COLO668 (cell line): ENCODE measurements around the gene AGRN.
"Not testable (repeated sequence)": the region's sequence is repeated elsewhere in the genome, so short reads cannot be mapped to it uniquely, and the experiment has no call there.

Experiments used
- DNase-seq: peaks from one replicate; lab custom pipeline; 2025; ENCODE audit not compliant: unreplicated experiment; lab: John Stamatoyannopoulos, UW

AGRN gene

DNA sequence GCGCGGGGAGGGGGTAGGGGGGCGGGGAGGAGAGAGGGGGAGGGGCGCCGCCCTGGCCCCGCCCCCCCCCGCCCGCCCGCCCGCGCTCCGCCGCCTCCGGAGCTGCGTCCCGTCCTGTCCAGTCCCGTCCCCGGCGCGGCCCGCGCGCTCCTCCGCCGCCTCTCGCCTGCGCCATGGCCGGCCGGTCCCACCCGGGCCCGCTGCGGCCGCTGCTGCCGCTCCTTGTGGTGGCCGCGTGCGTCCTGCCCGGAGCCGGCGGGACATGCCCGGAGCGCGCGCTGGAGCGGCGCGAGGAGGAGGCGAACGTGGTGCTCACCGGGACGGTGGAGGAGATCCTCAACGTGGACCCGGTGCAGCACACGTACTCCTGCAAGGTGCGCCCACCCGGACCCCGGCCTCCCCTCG, at the start of gene AGRN:
Gene AGRN, plus strand, starts transcription at position 121 of the 405 bp plus-strand sequence. Its CDS starts 53 bp downstream, at position 174.
- DNase-seq, result peak; percentile 65

DNA sequence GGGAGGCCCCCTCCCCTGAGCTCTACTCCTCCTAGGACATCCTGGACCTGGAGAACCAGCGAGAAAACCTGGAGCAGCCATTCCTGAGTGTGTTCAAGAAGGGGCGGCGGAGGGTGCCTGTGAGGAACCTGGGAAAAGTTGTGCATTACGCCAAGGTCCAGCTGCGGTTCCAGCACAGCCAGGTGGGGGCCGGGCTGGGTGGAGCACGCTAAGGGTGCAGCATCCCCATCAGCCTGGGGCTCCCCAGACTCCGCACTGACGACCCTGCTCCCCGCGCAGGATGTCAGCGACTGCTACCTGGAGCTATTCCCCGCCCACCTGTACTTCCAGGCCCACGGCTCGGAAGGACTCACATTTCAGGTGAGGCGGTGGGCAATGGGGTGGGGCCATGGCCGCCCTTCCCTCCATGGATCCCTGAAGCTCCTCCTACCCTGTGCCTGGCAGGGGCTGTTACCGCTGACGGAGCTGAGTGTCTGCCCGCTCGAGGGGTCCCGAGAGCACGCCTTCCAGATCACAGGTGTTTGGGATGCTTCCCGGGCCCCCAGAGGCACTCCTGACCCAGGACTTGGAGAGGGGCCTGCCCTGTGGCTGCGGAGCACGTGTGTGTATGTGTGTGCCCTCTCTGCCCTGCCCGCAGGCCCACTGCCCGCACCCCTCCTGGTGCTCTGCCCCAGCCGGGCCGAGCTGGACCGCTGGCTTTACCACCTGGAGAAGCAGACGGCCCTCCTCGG, 49.5 kb upstream of the AGRN start:
- no peak for DNase-seq

DNA sequence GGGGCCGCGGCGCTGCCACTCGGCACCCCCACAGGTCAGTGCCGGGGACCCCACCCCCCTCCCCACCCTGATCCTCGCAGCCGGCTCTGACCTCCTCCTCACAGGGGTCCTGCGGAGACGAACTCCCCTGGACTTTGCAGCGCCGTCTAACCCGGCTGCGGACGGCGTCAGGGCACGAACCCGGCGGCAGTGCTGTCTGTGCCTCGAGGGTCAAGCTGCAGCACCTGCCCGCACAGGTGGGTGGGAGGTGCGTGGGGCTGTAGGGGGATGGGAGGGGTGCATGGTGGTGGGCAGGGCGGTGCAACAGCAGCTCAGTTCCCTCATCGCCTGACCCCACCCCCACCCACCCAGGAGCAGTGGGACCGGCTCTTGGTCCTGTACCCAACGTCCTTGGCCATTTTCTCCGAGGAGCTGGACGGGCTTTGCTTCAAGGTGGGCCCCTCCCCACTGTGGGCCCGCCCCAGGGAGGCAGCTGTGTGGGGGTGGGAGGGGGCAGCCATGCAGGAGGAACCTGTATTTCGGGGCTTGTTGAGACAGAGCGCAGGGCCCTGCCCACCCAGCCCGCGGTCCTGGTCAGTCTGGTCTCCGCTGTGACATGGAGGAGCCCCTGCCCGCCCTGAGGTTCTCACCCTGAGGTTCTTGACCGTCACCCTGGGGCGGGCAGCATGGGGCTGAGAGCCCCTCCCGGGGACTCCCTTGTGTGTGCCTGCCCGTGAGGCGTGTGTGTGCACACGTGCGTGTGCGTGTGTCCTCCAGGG, 48.8 kb upstream of the AGRN start:
- DNase-seq, result no peak

DNA sequence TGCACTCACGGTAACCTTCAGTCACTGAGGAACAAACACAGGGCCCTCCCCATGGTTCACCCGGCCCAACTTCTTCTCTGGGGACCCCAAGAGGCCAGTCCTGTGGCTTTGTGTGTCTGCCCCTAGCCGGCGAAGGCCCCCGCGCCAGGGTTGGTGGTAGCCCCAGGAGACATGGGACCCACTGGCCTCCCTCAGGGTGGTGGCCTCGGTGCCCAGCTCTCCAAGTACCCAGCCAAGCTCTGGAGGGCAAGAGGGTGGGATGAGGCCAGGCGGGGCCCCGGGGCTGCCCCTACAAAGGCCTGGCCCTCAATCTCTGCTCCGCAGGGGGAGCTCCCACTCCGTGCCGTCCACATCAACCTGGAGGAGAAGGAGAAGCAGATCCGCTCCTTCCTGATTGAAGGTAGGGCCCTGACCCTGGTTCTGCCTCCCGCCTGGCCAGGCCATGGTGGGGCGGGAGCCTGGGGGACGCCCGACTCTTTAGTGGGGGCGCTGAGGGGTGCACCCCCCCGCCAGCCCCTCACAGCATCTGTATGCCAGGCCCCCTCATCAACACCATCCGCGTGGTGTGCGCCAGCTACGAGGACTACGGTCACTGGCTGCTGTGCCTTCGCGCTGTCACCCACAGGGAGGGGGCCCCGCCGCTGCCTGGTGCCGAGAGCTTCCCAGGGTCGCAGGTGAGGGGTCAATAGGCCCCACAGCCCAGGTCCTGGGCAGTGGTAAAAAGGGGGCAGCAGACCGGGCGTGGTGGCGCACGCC, 48.0 kb upstream of the AGRN start:
- no peak for DNase-seq

DNA sequence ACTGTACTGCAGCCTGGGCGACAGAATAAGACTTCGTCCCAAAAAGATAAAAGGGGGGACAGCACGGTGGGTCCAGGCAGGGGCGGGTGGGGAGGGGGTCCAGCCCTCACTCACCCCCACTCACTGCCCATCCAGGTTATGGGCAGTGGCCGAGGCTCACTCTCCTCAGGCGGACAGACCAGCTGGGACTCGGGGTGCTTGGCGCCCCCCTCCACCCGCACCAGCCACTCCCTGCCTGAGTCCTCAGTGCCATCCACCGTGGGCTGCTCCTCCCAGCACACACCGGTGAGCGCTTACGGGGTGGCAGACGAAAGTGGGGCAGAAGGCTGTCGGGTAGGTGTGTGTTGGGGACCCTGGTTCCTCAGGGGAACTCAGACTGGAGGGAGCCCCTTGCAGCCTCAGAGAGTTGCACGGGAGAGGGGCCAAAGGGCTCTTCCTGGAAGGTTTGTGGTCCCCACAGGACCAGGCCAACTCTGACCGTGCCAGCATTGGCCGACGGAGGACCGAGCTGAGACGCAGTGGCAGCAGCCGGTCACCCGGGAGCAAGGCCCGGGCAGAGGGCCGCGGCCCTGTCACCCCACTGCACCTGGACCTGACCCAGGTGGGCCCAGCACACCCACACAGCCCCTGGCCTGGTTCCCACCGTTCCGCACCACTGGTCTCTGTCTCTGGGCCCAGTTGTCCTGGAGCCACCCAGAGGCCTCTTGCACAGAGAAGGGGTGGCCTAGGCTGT, 47.0 kb upstream of the AGRN start:
- DNase-seq, result no peak

DNA sequence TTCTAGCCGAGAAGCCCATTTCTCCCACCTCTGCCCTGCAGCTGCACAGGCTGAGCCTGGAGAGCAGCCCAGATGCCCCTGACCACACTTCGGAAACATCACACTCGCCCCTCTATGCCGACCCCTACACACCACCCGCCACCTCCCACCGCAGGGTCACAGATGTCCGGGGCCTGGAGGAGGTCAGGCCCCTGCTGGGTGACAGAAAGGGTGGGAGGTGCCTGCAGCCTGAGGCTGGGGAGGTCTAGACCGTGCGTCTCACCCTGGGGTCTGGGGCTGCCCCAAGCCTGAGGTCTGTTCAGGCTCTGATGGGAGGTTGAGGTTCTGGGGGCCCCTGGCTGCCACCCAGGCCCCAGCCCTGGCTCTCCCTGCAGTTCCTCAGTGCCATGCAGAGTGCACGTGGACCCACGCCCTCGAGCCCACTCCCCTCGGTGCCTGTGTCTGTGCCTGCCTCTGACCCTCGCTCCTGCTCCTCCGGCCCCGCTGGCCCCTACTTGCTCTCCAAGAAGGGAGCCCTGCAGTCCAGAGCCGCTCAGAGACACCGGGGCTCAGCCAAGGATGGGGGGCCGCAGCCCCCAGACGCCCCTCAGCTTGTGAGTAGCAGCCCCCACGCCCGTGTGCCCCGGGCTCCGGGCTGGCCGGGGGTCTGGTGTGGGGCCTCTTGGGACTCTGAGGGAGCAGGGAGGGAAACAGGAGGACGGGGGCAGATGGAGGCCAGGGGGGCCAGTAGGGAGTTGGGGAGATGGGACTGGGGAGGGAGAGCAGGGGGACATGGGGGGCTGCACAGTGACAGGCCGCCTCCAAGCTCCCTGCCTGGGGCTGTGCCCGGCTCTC, 46.2 kb upstream of the AGRN start:
- DNase-seq, result no peak

DNA sequence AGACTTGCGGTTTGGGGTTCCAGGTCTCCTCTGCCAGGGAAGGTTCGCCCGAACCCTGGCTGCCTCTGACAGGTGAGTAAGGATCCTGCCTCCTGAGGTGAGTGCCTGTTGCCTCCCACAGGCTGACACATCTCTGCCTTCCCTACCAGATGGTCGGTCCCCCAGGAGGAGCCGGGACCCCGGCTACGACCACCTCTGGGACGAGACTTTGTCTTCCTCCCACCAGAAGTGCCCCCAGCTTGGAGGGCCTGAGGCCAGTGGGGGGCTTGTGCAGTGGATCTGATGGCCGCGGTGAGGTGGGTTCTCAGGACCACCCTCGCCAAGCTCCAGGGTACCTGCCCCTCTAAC, 45.7 kb upstream of the AGRN start:
- DNase-seq, result no peak

DNA sequence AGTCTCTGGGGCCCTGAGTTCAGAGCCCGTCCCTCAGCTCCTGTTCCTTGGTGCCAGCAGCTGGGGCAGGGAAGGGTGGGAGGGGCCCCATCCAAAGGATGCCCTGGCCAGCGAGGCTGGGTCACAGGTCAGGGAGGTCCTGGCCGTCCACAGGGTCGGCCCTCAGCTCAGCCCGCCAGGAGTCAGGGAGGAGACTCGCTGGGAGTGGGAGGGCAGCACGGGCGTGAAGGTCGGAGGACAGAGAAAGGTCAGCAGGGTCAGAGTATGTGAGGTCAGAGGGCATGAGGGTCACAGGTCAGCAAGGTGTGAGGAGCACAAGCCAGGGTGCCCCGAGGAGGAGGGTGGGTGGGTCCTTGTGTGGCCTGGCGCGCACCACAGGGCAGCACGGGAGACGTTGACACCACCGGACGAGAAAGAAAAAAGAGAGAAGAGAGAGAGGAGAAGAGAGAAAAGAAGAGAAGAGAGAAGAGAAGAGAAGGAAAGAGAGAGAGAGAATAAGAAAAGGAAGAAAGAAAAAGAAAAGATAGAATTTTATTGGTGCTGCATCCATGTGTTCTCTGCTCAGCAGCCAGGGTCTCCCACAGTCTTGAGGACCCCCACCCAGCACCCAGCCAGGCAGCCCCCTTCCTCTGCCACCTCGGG, 45.1 kb upstream of the AGRN start:
- DNase-seq, result no peak

DNA sequence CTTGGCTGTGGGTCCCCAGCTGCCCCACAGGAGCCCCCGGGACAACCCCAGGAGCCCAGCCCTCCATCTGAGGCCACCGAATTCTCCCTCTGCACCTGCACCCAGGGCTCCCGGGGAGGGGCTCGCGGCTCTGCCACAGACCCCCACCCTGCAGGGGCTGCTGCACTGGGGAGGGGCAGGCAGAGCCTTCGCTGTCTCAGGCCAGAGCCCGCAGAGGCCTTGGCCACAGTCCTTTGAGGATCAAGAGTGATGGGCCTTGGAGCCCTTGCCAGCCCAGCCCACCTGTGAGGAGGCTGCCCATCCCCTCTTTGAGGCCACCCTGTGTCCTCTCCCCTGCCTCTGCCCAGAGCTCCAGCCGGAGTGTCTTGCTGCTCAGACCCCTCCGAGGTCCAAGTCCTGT, 44.6 kb upstream of the AGRN start:
- DNase-seq, result no peak

DNA sequence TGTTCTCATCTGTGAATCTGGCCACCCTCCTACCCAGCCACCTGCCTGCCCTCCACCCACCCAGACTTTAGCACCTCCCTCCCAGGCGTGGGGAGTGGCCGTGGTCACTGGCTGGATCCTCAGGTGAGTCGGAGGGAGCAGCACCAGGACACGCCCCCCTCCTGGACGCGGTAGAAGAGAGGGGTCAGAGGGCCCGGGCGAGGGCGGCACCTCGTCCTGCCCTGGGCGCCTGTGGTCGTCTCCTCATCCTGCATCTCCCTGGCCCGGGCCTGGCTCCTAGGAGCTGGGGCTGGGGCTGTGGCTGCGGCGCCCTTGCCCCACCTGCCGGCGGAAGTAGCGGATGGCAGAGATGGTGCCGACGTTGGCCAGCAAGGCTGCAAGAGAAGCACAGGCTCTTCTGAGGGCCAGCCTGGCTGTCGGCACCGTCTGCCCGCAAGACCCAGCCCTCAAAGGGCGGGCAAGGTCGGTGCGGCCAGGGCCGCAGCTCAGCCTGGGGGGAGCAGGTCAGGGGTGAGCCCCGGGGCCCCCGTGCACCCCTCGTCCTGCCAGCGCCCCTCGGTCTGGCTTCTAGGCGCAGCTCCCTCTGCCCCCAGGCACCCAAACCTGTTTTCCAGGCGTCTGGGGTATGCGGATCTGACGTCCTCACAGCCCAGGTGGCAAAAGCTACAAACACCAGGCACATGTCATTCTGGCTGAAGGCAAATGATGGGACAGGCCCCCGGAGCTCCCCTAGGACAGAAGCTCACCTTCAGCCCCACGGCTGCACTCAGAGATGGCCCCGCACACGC, 43.8 kb upstream of the AGRN start:
- peak; percentile 91 for DNase-seq

DNA sequence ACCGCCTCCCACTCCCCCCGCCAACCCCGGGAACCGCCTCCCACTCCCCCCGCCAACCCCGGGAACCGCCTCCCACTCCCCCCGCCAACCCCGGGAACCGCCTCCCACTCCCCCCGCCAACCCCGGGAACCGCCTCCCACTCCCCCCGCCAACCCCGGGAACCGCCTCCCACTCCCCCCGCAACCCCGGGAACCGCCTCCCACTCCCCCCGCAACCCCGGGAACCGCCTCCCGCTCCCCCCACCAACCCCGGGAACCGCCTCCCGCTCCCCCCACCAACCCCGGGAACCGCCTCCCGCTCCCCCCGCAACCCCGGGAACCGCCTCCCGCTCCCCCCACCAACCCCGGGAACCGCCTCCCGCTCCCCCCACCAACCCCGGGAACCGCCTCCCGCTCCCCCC, 43.1 kb upstream of the AGRN start:
- DNase-seq, result not testable (repeated sequence)

DNA sequence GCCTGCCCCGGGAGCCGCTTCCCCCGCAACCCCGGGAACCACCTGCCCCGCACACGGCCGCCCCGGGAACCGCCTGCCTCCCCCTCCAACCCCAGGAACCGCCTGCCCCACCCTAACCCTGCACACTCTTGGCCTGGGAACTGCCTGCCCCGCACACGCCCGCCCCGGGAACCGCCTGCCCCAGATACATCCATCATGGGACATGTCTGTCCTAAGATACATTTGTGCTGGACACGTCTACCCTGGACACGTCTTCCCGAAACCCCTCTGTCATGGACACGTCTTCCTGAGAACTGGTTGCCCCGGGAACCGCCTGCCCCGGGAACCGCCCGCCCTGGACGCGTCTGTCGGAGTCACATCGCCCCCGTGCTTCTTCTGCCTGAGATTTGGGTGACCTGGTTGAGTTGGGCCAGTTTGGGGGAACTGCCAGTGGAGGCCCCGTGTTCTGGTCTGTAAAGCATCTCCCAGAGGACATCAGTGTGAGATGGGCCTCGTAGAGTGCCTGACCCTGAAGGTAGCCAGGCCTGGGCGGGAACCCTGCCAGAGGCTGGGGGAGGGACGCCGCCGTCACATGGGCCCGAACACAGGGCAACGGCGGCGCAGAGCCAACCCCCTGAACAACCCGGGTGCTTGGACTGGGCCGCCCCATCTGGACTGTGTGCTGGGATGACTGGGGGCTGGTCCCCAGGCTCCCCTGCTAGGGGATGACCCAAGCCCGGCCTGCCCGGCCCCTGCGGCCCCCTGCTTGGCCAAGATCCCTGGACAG, 41.7 kb upstream of the AGRN start:
- DNase-seq, result no peak

DNA sequence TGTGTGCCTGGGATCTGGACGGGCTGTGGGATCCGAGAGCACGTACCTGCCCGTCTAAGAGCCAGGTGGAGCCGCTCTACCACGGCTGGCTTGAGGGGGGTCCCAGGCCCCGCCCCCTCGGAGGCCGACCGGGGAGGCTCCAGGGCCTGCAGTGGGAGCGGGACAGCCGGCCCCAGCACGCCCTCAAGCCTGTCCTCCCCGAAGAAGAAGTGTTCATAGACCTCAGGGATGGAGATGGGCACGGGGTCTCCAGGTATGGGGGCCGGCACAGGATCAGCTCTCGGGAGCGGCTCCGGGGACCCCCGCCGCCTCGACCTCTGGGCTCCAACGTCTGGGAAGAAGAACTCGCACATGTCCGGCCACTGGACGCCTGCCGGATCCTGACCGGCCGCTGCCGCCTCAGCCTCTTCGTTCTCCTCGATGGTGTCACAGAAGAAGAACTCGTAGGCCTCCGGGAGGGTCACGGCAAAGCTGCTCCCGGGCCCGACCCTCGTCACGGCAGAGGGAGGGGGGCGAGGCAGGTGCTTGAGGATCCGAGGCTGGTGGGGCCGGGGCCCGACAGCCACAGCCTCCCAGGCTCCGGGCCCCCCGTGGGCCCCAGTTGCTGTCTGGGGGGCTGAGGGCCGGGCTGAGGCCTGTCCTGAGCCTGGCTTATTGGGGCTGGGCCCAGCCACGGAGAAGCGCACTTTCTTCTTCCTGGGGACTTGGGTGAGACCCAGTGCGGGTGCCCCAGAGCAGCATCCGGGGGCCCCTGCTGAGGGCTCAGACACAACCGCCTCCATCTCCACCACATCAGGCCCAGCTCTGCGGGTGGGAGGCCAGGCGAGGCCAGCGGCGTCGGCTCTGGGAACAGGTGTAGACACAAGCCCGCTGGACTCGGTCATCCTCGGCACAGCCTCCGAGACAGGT, 40.8 kb upstream of the AGRN start:
- DNase-seq, result no peak

DNA sequence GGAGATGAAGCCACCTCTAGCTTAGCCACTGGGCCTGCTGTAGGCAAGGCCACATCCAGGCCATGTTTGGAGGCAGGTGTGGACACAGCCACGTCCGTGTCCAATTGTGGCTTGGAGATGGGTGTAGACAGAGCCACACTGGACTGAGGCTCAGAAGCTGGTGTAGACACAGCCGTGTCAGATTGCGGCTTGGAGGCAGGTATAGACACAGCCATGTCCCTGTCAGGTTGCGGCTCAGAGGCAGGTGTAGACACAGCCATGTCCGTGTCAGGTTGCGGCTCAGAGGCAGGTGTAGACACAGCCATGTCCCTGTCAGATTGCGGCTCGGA, 40.2 kb upstream of the AGRN start:
- no peak for DNase-seq

DNA sequence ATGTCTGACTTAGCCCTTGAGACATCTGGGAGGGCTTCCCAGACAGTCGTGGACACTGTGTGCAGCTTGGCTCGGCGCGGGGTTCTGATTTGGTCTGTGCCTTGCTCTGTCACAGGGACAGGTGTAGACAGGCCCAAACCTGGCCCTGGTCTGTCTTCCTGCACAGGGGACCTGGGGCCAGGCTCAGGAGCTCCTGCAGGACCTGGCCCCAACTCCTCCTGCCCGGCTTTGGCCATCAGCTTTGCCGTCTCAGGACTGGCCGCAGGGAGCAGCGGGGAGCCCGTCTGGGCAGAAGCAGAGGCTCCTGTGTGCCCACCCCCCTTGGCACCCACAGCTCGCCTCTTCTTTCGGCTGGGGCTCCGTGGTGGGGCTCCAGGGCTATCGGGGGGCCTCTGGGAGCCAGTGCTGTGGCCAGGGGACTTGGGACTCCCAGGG, 39.8 kb upstream of the AGRN start:
- no peak for DNase-seq

DNA sequence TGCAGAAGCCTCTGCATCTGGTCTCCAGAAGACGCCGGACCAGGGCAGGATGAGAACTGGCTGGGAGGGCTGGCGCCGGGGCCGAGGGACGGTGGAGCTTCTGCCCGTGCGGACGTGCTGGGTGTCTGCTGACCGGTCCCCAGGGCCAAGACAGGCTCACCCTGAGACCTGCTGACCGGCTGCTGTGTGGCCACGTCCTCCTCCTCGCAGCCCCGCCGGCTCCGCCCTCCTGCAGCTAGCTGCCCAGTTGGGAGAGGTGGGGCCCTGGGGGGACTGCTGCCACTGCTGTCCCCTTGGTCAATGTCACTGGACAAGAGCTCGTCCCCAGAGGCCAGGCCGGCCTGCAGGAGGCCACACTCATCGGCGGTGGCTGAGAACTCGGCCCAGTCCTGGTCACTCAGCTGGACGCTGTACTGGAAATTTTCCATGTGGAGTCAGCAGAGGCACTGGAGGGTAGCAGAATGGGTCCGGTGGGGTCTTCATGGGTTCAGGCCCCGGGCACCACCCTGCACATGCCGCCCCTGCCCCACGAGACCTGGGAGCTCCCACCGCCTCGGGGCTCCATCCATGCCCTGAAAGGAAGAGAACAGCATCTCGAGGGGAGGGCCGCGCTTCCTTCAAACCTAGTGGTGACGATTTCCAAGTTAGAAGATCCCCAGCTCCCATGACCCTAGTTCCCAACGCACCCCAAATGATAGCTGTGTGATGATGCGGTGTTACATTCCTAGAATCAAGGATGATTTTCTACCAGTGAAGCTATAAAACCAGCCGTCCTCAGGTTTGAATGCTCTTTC, 39.1 kb upstream of the AGRN start:
- no peak for DNase-seq

DNA sequence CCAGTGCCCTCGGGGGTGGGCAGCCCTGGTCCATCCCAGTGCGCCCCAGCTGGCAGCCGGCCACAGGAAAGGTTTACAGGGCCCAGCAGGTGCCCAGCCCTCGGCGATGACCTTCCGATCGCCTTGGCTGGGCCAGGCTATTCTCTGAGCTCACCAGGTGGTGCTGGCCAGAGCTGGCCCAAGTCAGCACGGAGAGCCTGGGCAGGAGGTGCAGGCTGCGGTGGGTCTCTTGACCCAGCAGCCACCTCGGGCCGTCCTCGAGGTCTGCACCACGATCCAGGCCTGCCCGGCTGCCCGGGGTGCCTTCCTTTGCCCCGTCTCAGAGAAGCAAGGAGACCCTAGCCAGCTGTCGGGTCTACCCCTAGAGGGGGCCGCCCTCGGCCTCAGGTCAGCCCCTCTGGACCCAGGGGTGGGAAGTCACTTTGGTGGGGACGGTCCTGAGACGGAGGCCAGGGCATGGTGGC, 38.4 kb upstream of the AGRN start:
- no peak for DNase-seq
